Keratinocyte (primary cell): ENCODE results near the gene ERGIC1.
"Not testable (repeated sequence)": the region's sequence is repeated elsewhere in the genome, so short reads cannot be mapped to it uniquely, and the experiment has no call there.

ENCODE experiments used
- CTCF ChIP-seq, 3 experiments: IDR thresholded peaks in 1 of 3; conservative IDR thresholded peaks in 1 of 3; optimal IDR thresholded peaks in 1 of 3; 2 replicates in 2 of 3; 3 replicates in 1 of 3; pipeline versions ENCODE3 to v1.5.1; 2011; ENCODE audit warnings: low read length in 3 of 3, mild to moderate bottlenecking in 3 of 3, moderate library complexity in 2 of 3, control low read depth in 1 of 3, inconsistent platforms in 1 of 3; ENCODE audit not compliant: insufficient read depth in 2 of 3; ENCODE audit errors: extremely low read depth in 1 of 3
- EZH2 ChIP-seq: IDR thresholded peaks from one replicate; pipeline ENCODE4 v1.6.1; 2012; ENCODE audit warnings: inconsistent platforms, mild to moderate bottlenecking, low read length, moderate library complexity

- not testable (repeated sequence) for TF ChIP-seq CTCF (optimal IDR thresholded peaks at IDR 0.05 in 1 of 3, IDR thresholded peaks at IDR 0.05 in 1 of 3, conservative IDR thresholded peaks at IDR 0.05 in 1 of 3; ENCODE audit: extremely low read depth in 1 of 3, insufficient read depth in 2 of 3, low read length in 3 of 3); EZH2
These were observed 13.5 kb downstream of the ERGIC1 start for GRCh38 chr5:172847584-172847983.
